ENCODE measurements around the gene TEAD2. TPM values are rescaled to one million over a fixed set of nuclear protein-coding genes. Genes with fewer than 3 reads are reported as not detected.

Gene TEAD2
- total RNA-seq (2022): 2.4 TPM in 2 replicates
- percentile 24 among the genes with signal in this experiment for Bru-seq, nascent RNA
- percentile 31 among the genes with signal in this experiment for BruChase-seq, experiment 1, labeled RNA remaining after a 6-hour chase
- BruChase-seq, experiment 2, labeled RNA remaining after a 2-hour chase: percentile 26 among the genes with signal in this experiment
- long read RNA-seq, partial matches to known transcripts: 0 of 4 reads
- long read RNA-seq, other reads (novel, unspliced or antisense): 4 of 4 reads

GRCh38 chr19:49362048-49362928, at the start of gene TEAD2:
TEAD2 (minus strand) TSS chr19:49362416; CDS start chr19:49360075, 2,341 bp downstream.
- Mint-ChIP-seq H3K4me1 (ENCODE audit: low read depth, unreplicated experiment) (peaks cover 12% of the 10 kb centered on the region), H3K9me3 (ENCODE audit: low read depth, unreplicated experiment) (no peaks in the 10 kb centered on the region), H3K4me3 (ENCODE audit: low read depth, unreplicated experiment) (no peak within 1 kb of the TSS), H3K27me3 (ENCODE audit: unreplicated experiment) (peaks cover 2% of the 10 kb centered on the region), H3K27ac (ENCODE audit: unreplicated experiment) (peak within 1 kb of the TSS; percentile 35), H3K36me3 (ENCODE audit: insufficient read depth, unreplicated experiment) (no peaks in the 10 kb centered on the region)
- intact Hi-C loops (cut with micrococcal nuclease; ENCODE audit: unreplicated experiment): no loop called here
- no peak for TF ChIP-seq CTCF (IDR thresholded peaks at IDR 0.05; ENCODE audit: unreplicated experiment)
- CTCF ChIA-PET: interaction anchor here (0.7 to 1.4 kb wide), 6 partner anchors 8 to 32 kb away, joined by 3 to 5 read pairs (median 4); no protein-coding TSS in a partner anchor
- peak; percentile 44 for DNase-seq
- no TSS peak for BruUV-seq (replicated peaks)

GRCh38 chr19:49411681-49412326, 49.6 kb upstream of the TEAD2 start:
- Mint-ChIP-seq H3K9me3 (ENCODE audit: low read depth, unreplicated experiment) (no peaks in the 10 kb centered on the region), H3K27ac (ENCODE audit: unreplicated experiment) (no peak overlapping the region), H3K4me1 (ENCODE audit: low read depth, unreplicated experiment) (no peaks in the 10 kb centered on the region), H3K4me3 (ENCODE audit: low read depth, unreplicated experiment) (no peak overlapping the region), H3K27me3 (ENCODE audit: unreplicated experiment) (peaks cover 92% of the 10 kb centered on the region), H3K36me3 (ENCODE audit: insufficient read depth, unreplicated experiment) (no peaks in the 10 kb centered on the region)
- no peak for TF ChIP-seq CTCF (IDR thresholded peaks at IDR 0.05; ENCODE audit: unreplicated experiment)
- DNase-seq: no peak
- no TSS peak for BruUV-seq (replicated peaks)
- intact Hi-C loops (cut with micrococcal nuclease; ENCODE audit: unreplicated experiment): no loop called here
- CTCF ChIA-PET: interaction anchor here (0.5 to 0.7 kb wide), 2 partner anchors 9 to 346 kb away, joined by 3 read pairs; no protein-coding TSS in a partner anchor

GRCh38 chr19:49409441-49410029, 47.3 kb upstream of the TEAD2 start:
- DNase-seq: no peak
- BruUV-seq (replicated peaks): no TSS peak
- H3K9me3 Mint-ChIP-seq (ENCODE audit: low read depth, unreplicated experiment): no peaks in the 10 kb centered on the region
- TF ChIP-seq CTCF (IDR thresholded peaks at IDR 0.05; ENCODE audit: unreplicated experiment): no peak
- CTCF ChIA-PET: no interaction called here
- H3K27ac Mint-ChIP-seq (ENCODE audit: unreplicated experiment): no peak overlapping the region
- H3K27me3 Mint-ChIP-seq (ENCODE audit: unreplicated experiment): peaks cover 70% of the 10 kb centered on the region
- intact Hi-C loops (cut with micrococcal nuclease; ENCODE audit: unreplicated experiment): no loop called here
- H3K4me1 Mint-ChIP-seq (ENCODE audit: low read depth, unreplicated experiment): no peaks in the 10 kb centered on the region
- H3K36me3 Mint-ChIP-seq (ENCODE audit: insufficient read depth, unreplicated experiment): no peaks in the 10 kb centered on the region
- H3K4me3 Mint-ChIP-seq (ENCODE audit: low read depth, unreplicated experiment): no peak overlapping the region

- CTCF ChIA-PET: no interaction called here
- Mint-ChIP-seq H3K36me3 (ENCODE audit: insufficient read depth, unreplicated experiment) (no peaks in the 10 kb centered on the region), H3K27ac (ENCODE audit: unreplicated experiment) (no peak overlapping the region), H3K27me3 (ENCODE audit: unreplicated experiment) (peaks cover 69% of the 10 kb centered on the region), H3K4me3 (ENCODE audit: low read depth, unreplicated experiment) (no peak overlapping the region), H3K9me3 (ENCODE audit: low read depth, unreplicated experiment) (no peaks in the 10 kb centered on the region), H3K4me1 (ENCODE audit: low read depth, unreplicated experiment) (no peaks in the 10 kb centered on the region)
- DNase-seq: no peak
- TF ChIP-seq CTCF (IDR thresholded peaks at IDR 0.05; ENCODE audit: unreplicated experiment): no peak
- intact Hi-C loops (cut with micrococcal nuclease; ENCODE audit: unreplicated experiment): no loop called here
- BruUV-seq (replicated peaks): no TSS peak
These were observed 46.7 kb upstream of the TEAD2 start for GRCh38 chr19:49408816-49409440.
